Measurements from ENCODE around the gene TCF12. TPM values are rescaled to one million over a fixed set of nuclear protein-coding genes. Genes with fewer than 3 reads are reported as not detected.

TCF12 gene
- total RNA-seq, 1 experiment from 2014 or later = 102 TPM

- in situ Hi-C loops (cut with HindIII; ENCODE audit: low pct_unique_long_range_greater_than_20kb, low sequenced_read_pairs) (no loop called here), intact Hi-C loops (cut with micrococcal nuclease; ENCODE audit: unreplicated experiment) (no loop called here)
- ATAC-seq = no peak
Measured at GRCh38 chr15:57190208-57190607, 271.8 kb downstream of the TCF12 start.

DNA sequence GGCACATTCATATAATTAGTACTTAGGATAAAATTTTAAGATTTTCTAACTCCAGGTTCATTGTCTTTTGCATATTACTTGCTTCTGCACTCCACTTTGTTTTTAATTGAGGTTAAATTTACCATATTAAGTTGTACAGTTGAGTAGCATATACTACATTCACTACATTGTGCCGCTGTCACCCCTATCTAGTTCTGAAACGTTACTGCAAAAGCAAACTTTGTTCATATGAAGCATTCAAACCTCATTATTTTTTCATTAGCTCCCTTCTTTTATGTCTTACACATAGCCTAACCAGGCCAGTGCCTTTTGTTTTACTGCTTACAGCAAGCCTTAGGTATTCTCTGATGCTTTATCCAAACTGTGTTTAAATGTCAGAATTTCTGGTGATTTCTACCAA is 274.7 kb downstream of the TCF12 start:
- TF ChIP-seq REST (IDR thresholded peaks at IDR 0.05; ENCODE audit: insufficient read depth in 1 of 2, low read depth in 2 of 2, low read length in 1 of 2) = no peak
- TF ChIP-seq SIN3A (IDR thresholded peaks at IDR 0.05; ENCODE audit: borderline replicate concordance, insufficient read depth, low read depth, low read length) = no peak
- no peak for TF ChIP-seq POLR2AphosphoS5 (IDR thresholded peaks at IDR 0.05; ENCODE audit: low read depth, low read length)
- no peak for TF ChIP-seq CTCF (IDR thresholded peaks at IDR 0.05)
- TF ChIP-seq TCF7L2 (IDR thresholded peaks at IDR 0.05; ENCODE audit: low read depth, low read length) = no peak
- Histone ChIP-seq H3K36me3 (ENCODE audit: control insufficient read depth, insufficient read depth, low read length) (no peaks in the 10 kb centered on the region), H3K27me3 (ENCODE audit: control insufficient read depth, insufficient read depth, low read length) (no peaks in the 10 kb centered on the region), H3K4me3 (ENCODE audit: low read depth in 2 of 2, low read length in 2 of 2) (no peak overlapping the region), H3K9me3 (ENCODE audit: control insufficient read depth, insufficient read depth, low read depth, low read length) (no peaks in the 10 kb centered on the region), H3K4me1 (ENCODE audit: control insufficient read depth, insufficient read depth, low read length) (no peaks in the 10 kb centered on the region), H3K27ac (ENCODE audit: low read length) (no peak overlapping the region)
- no TSS peak for BruUV-seq (replicated peaks)
- CTCF ChIA-PET = no interaction called here
- in situ Hi-C loops (cut with HindIII; ENCODE audit: low pct_unique_long_range_greater_than_20kb, low sequenced_read_pairs) = no loop called here
- POLR2A ChIA-PET = no interaction called here
- intact Hi-C loops (cut with micrococcal nuclease; ENCODE audit: unreplicated experiment) = no loop called here
- DNase-seq (ENCODE audit: low read depth, low spot score) (no peak), ATAC-seq (no peak)

More at GRCh38 chr15:57190208-57190607, 271.8 kb downstream of the TCF12 start:
- H3K36me3 ChIP-seq (ENCODE audit: control insufficient read depth, insufficient read depth, low read length) = no peaks in the 10 kb centered on the region
- no peak overlapping the region for H3K27ac ChIP-seq (ENCODE audit: low read length)
- DNase-seq (ENCODE audit: low read depth, low spot score) = no peak
- no peaks in the 10 kb centered on the region for H3K27me3 ChIP-seq (ENCODE audit: control insufficient read depth, insufficient read depth, low read length)
- ChIA-PET POLR2A (no interaction called here), CTCF (no interaction called here)
- no peak overlapping the region for H3K4me3 ChIP-seq (ENCODE audit: low read depth in 2 of 2, low read length in 2 of 2)
- no peaks in the 10 kb centered on the region for H3K9me3 ChIP-seq (ENCODE audit: control insufficient read depth, insufficient read depth, low read depth, low read length)
- no TSS peak for BruUV-seq (replicated peaks)
- no peak for TF ChIP-seq SIN3A (IDR thresholded peaks at IDR 0.05; ENCODE audit: borderline replicate concordance, insufficient read depth, low read depth, low read length)
- no peak for TF ChIP-seq CTCF (IDR thresholded peaks at IDR 0.05)
- TF ChIP-seq POLR2AphosphoS5 (IDR thresholded peaks at IDR 0.05; ENCODE audit: low read depth, low read length) = no peak
- TF ChIP-seq TCF7L2 (IDR thresholded peaks at IDR 0.05; ENCODE audit: low read depth, low read length) = no peak
- TF ChIP-seq REST (IDR thresholded peaks at IDR 0.05; ENCODE audit: insufficient read depth in 1 of 2, low read depth in 2 of 2, low read length in 1 of 2) = no peak
- no peaks in the 10 kb centered on the region for H3K4me1 ChIP-seq (ENCODE audit: control insufficient read depth, insufficient read depth, low read length)
